ENCODE data around the gene ATP2A3.
"Not testable (repeated sequence)": the region's sequence is repeated elsewhere in the genome, so short reads cannot be mapped to it uniquely, and the experiment has no call there.

ATP2A3 gene

GRCh38 chr17:3956983-3957382 lies 7.3 kb downstream of the ATP2A3 start:
- H3K4me3 ChIP-seq (ENCODE audit: low read depth, low read length), result no peak overlapping the region

DNA sequence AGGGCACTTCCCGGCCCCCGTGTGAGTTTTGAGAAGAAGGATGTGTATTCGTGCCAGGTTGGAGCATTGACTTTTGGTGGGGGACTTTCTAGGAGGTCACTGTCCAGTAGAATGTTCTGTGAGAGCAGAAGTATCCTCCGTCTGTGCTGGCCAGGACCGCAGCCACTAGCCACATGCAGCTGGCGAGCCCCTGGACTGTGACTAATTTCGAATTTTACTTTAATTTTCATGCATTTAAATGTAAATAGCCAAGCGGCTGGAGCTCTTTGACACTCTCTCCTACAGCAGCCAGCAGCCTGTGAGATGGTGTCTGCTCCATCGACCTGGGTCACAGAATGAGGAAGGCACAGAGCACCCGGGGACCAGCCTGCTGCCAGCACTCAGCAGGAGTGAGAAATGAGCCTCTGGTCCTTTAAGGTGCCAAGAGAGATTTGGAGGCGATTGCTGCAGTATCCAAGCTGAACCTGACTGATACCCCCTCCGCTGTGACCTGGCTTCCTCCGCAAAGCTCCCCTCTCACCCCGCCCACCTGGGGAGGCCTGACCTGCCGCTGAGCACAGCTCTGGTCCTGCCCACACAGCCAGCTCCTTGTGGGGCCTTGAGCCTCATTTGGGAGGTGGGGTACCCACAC lies 7.8 kb downstream of the ATP2A3 start:
- H3K4me3 ChIP-seq (ENCODE audit: low read depth, low read length), result no peak overlapping the region

DNA sequence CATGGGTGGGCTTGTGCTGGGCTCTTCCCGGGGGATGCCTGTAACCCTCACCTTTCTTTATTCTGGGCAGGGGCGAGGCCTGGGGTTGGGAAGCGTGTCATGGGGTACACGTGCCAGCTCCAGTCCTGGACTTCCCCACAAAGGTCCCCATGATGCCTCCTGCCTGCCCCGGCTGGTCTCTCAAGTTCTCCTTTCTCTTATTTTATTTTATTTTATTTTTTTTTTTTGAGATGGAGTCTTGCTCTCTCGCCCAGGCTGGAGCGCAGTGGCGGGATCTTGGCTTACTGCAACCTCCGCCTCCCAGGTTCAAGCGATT lies 8.6 kb downstream of the ATP2A3 start:
- H3K4me3 ChIP-seq (ENCODE audit: low read depth, low read length), result no peak overlapping the region

GRCh38 chr17:3954976-3955672 lies 9.1 kb downstream of the ATP2A3 start:
- H3K4me3 ChIP-seq (ENCODE audit: low read depth, low read length), result no peak overlapping the region

DNA sequence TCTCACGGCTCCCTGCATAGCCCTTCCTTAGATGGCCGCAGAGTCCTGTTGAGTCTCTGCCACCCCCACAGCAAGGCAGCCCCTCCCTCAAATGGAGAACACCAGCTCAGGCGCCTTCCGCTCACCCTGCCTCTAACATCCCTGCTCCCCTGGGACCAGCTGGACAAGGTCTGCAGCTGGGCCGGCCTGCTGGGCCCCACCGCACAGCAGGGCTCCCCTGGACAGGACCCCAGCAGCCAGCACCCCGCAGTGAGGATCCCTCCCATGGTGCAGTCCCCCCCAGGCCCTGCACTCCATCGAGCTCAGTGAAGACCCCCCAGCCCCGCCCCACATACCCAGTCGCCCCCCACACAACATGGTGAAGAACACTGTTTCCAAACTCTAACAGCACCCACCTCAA lies 10.2 kb downstream of the ATP2A3 start:
- H3K4me3 ChIP-seq (ENCODE audit: low read depth, low read length), result no peak overlapping the region

DNA sequence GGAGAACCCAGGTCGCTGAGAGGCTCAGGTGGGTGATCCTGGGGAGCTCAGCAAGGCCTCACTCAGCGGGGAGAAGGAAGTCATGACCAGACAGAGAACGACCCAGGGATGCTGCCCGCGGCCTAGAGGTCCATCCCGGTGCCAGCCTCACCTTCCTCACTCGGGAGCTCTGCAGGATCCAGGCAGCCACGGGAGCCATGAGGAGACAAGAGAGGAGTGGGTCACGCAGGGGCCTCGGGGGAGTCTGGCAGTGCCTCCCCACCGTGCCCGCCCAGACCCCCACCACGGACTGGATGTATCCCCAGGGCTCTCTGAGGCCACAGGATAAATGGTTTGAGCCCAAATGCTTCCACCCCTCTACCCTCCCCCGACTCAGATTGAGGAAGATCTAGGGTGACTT lies 10.7 kb downstream of the ATP2A3 start:
- H3K4me3 ChIP-seq (ENCODE audit: low read depth, low read length), result no peak overlapping the region

DNA sequence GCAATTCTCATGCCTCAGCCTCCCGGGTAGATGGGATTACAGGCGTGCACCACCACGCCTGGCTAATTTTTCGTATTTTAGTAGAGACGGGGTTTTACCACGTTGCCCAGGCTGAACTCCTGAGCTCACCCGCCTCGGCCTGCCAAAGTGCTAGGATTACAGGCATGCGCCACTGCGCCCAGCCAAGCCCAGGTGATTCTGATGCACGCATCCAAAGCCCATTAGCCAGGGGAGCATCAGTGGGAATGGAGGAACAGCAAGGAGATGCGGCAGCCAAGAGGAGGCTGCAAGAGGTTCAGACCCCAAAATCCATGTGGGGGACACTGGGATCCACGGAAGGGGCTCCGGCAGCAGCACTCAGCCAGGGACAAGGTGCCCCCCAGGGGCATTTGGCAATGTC lies 12.1 kb downstream of the ATP2A3 start:
- no peak overlapping the region for H3K4me3 ChIP-seq (ENCODE audit: low read depth, low read length)

DNA sequence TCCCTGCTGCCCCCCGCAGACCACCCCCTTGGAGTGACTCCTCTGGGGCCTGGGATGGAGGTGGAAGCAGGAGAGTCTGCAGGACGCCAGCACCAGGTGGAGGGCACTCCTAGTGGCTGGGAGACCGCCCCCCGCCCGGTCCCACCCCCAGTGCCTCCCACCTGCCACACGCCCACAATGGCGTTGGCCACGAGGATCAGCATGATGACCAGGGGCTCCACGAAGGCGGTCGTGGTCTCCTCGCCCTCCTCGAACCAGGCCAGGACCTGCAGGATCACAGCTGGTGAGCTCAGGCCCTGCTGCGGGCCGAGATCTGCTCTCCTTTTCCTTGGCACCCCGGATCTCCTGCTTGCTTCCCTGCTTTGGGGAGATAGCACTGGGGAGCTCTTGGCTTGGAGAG lies 12.8 kb downstream of the ATP2A3 start:
- H3K4me3 ChIP-seq (ENCODE audit: low read depth, low read length), result no peak overlapping the region

DNA sequence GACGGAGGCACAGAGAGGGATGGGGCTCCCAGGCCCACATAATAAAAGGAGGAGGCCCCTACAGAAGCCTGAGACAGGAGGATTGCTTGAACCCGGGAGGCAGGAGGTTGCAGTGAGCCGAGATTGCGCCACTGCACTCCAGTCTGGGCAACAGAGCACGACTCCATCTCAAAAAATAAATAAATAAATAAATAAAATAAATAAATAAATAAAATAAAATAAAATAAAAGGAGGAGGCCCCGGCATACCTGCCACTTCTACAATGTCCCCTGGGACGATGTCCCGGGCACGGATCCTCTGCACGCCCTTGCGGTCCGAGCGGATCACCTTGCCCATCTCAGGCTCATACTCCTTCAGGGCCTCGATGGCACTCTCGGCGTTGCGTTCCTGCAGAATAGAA lies 13.2 kb downstream of the ATP2A3 start:
- H3K4me3 ChIP-seq (ENCODE audit: low read depth, low read length), result no peak overlapping the region

GRCh38 chr17:3950584-3950983 lies 13.7 kb downstream of the ATP2A3 start:
- no peak overlapping the region for H3K4me3 ChIP-seq (ENCODE audit: low read depth, low read length)

- H3K4me3 ChIP-seq (ENCODE audit: low read depth, low read length), result no peak overlapping the region
Observed at GRCh38 chr17:3949418-3949817, 14.8 kb downstream of the ATP2A3 start.

- H3K4me3 ChIP-seq (ENCODE audit: low read depth, low read length), result not testable (repeated sequence)
Observed at GRCh38 chr17:3948551-3948950, 15.7 kb downstream of the ATP2A3 start.

GRCh38 chr17:3947318-3947810 lies 16.9 kb downstream of the ATP2A3 start:
- H3K4me3 ChIP-seq (ENCODE audit: low read depth, low read length), result no peak overlapping the region

GRCh38 chr17:3946711-3947235 lies 17.5 kb downstream of the ATP2A3 start:
- H3K4me3 ChIP-seq (ENCODE audit: low read depth, low read length), result no peak overlapping the region

DNA sequence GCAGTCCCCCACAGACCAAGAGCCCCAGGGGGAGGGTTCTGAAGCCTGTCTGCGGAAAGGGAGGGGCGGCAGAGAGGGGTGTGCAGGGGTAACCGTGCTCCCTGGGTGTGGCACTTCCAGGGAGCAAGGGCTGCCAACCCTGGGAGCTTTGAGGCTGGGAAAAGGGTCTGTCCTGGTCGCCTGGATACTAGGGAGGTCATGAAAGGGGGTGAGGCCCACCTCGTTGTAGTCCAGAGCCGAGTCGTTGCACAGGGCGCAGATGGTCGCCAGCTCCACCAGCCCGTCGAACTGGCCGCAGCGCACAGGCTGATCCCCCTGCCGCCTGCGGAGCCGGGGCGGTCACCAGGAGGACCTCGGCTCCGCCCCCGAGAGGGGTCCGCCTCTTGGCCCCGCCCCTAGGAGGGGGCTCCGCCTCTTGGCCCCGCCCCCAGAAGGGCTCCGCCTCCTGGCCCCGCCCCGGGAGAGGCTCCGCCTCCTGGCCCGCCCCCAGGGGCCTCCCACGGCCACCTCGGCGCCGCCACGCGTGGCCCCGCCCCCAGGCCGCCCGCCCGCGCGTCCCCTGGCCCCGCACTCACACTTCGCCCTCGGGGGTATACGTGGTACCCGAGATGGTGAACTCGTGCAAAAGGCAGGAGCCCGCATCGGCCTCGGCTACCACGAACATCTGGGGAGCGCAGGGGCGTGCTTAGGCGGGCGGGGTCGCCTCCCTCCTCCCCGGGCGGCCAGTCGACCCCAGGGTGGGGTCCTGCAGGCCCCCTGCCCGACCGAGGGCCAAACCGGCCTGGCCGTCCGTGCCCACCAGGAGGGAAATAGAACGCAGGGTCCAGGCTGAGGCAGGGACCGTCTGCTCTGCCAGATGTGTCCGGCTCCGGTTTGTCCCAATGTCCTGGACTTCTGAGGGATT lies 19.5 kb downstream of the ATP2A3 start:
- peak overlapping the region; percentile 25 for H3K4me3 ChIP-seq (ENCODE audit: low read depth, low read length)

DNA sequence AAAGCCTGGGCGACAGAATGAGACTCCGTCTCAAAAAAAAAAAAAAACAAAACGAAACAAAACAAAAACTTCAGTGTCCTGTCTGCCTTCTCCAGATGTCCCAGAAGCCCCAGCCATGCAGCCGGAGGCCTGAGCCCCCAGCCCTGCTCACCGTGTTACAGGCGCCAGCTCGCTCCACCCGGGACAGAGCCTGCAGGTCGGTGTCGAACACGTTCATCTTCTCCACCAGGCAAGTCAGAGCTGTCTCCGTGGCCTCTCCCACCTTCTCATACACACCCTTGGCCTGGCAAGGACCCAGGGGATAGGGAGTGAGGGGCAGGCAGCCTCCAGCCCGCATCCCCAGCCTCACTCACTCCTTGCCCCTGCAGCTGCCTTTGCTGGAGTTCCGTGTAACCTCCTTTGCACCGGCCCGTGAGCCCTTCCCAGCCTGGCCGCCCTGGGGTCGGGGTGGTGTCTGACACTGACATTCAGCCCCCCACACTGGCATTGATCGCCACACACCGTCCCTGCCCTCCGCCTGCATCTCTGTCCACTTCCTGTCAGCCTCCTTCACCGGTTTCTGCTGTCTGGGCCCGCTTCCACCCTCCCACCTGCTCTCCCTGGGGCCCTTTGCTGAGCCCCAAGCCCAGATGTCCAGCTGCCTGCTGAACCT lies 20.9 kb downstream of the ATP2A3 start:
- H3K4me3 ChIP-seq (ENCODE audit: low read depth, low read length), result no peak overlapping the region

DNA sequence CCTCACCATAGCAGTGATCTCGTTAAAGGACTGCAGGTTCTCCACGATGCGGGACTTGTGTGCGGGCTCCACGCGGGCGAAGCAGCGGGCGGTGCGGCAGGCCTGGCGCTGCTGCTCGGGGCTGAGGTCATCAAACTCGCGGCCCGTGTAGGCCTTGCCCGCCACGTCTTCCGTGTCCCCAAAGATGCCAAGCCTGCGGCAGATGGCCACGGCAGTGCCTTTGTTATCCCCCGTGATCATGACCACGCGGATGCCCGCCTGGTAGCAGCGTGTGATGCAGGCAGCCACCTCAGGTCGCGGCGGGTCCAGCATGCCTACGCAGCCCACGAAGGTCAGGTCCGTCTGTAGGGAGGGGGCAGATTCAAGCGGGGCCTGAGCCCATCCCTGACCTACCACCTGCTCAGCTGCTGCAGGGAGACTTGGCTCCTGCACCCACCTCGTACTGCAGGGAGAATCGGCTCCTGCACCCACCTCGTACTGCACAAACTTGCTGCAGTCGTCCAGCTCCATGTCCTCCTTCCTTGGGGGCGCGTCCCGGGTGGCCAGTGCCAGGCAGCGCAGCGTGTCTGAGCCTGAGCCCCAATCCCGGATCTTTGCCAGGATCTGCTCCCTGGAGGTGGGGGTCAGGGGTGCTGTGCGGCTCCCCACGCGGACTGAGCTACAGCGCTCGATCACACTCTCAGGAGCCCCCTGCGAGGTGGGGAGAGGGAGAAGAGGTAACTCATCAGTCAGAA lies 23.1 kb downstream of the ATP2A3 start:
- no peak overlapping the region for H3K4me3 ChIP-seq (ENCODE audit: low read depth, low read length)

DNA sequence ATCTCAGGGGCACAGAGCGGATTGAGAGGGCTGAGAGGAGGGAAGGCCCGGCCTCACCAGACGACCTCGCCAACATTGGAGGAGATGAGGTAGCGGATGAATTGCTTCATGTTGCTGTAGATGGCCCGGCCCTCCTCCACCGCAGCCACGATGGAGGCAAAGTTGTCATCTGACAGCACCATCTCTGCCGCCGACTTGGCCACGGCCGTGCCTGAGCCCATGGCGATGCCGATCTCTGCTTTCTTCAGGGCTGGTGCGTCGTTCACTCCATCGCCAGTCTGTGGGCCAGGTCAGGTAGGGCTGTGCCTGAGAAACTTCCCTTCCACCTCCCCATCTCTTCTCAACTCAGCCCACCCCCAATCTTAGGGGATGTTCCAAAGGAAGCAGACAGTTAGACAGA lies 26.9 kb downstream of the ATP2A3 start:
- H3K4me3 ChIP-seq (ENCODE audit: low read depth, low read length), result no peak overlapping the region

- no peak overlapping the region for H3K4me3 ChIP-seq (ENCODE audit: low read depth, low read length)
Observed at GRCh38 chr17:3935825-3936355, 28.3 kb downstream of the ATP2A3 start.

- H3K4me3 ChIP-seq (ENCODE audit: low read depth, low read length), result no peak overlapping the region
Observed at GRCh38 chr17:3935140-3935542, 29.1 kb downstream of the ATP2A3 start.

All from iPS-11a (cell line).